ENCODE data around the gene PRKN. TPM values are rescaled to one million over a fixed set of nuclear protein-coding genes. Genes with fewer than 3 reads are reported as not detected.

Gene PRKN
- 3.5 and 6.2 TPM in 2 replicates for total RNA-seq (2011; cell fraction: chromatin; rRNA removed; ENCODE audit: low replicate concordance)
- 2.3 and 3.3 TPM in 2 replicates for total RNA-seq (2011; cell fraction: nucleolus; rRNA removed)
- total RNA-seq (2011; cell fraction: nucleoplasm; rRNA removed): 2.5 and 10.8 TPM in 2 replicates
- total RNA-seq (2014; rRNA removed) (0.05 TPM in 1 of 2 replicates, not detected in the other), total RNA-seq (2014; rRNA removed; fragmentation: Illumina TruSeq; extraction: Trizol) (not detected in 2 replicates), total RNA-seq (2015; rRNA removed; fragmentation: Illumina TruSeq; extraction: Trizol) (0.22 and 1.7 TPM in 2 replicates), total RNA-seq (2021) (0.24 TPM in 1 of 2 replicates, not detected in the other), polyA plus RNA-seq (2011; rRNA removed) (0.89 and 0.96 TPM in 2 replicates), polyA plus RNA-seq (2014; fragmentation: Illumina TruSeq; extraction: Trizol) (0.03 and 0.06 TPM in 2 replicates), polyA plus RNA-seq (2014; fragmentation: Nextera tagmentation; extraction: Ambion mirVana) (under 1 TPM in 1 of 2 experiments, not detected in 1; 0.15 TPM), polyA plus RNA-seq (2014; rRNA removed) (0.05 and 0.08 TPM in 2 replicates), polyA minus RNA-seq (2011; rRNA and poly(A)+ RNA removed) (1.2 and 1.7 TPM in 2 replicates), Bru-seq, nascent RNA (percentile 22 among the genes with signal in this experiment), BruChase-seq, experiment 1, labeled RNA remaining after a 2-hour chase (percentile 24 among the genes with signal in this experiment), BruChase-seq, experiment 2, labeled RNA remaining after a 6-hour chase (percentile 24 among the genes with signal in this experiment)
- 0.07 and 0.34 TPM in 2 replicates for polyA plus RNA-seq (2011; cell fraction: cytosol; rRNA removed)
- polyA plus RNA-seq (2011; cell fraction: nucleus; rRNA removed): 0.33 and 1.1 TPM in 2 replicates
- 0.13 and 0.78 TPM in 2 replicates for polyA plus RNA-seq (2012)
- polyA minus RNA-seq (2011; cell fraction: cytosol; rRNA and poly(A)+ RNA removed): not detected in 2 replicates
- 3.6 and 6.0 TPM in 2 replicates for polyA minus RNA-seq (2011; cell fraction: nucleus; rRNA and poly(A)+ RNA removed)
- long read RNA-seq, experiment 1, partial matches to known transcripts: 0 of 1 reads
- long read RNA-seq, experiment 1, other reads (novel, unspliced or antisense): 1 of 1 reads
- long read RNA-seq, experiment 2: 0 reads
- long read RNA-seq, experiment 3: 0 reads

DNA sequence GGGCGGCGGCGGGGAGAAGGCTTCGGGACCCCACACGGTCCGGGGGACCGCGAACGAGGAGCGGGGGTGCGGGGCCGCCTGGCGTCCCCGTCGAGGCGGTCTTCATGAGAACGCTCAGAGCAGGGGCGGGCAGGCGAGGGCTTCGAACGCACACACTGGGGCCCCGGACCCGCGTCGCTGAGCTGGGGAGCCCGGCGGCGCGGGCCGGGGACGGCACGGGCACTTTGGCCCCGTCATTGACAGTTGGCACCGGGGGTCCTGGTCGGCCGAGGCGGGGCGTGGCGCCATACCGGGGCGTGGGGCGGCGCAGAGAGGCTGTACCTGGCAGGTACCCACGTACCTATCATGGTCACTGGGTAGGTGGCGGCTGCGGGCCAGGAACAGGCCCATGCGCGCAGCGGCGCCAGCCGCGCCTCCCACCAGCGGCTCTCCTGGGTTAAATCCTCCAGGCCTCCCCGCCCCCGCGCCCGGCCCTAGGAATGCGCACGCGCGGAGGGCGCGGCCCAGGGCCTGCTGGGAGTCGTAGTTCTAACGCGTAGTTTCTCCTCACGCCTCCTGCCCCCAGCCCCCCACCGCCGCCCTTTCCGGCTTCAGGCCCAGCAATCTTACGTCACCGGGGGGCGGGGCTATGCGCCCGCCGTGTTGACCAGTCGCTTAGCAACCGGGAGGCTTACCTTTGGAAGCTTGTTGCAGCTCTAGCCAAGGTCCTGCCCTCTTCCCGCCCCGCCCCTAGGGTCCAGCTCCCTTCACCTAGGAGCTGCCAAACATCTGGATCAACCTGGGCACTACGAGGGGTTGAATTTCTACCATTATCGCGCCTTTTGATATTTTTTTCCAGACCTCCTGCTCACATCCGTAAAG lies at the start of gene PRKN, which contains the start of gene PACRG:
Gene PRKN (minus strand): TSS at position 445 of the 861 bp plus-strand sequence.
Gene PACRG (plus strand): TSS at position 653 of the 861 bp plus-strand sequence.
- DNase-seq (ENCODE audit: extremely low read depth in 1 of 4, low spot score in 3 of 4): peak; percentile 98 to 99 (median 99)
- Histone ChIP-seq H3K36me3 (ENCODE audit: control insufficient read depth, insufficient read depth, low read length) (no peaks in the 10 kb centered on the region), H3K9ac (ENCODE audit: insufficient read depth in 1 of 2, low read depth in 2 of 2, low read length in 2 of 2) (peak within 1 kb of the TSS; percentile 73 to 95; a peak in 3 of 4 replicates), H3K4me2 (ENCODE audit: insufficient read depth, low read length) (peak within 1 kb of the TSS; percentile 83), H3K9me3 (replicated peaks; ENCODE audit: control insufficient read depth, insufficient read depth, low read depth, low read length) (no peaks in the 10 kb centered on the region), H3K9me1 (ENCODE audit: control insufficient read depth, insufficient read depth, low read length) (no peaks in the 10 kb centered on the region), H3K79me2 (ENCODE audit: control insufficient read depth, insufficient read depth, low read length) (no peaks in the 10 kb centered on the region), H4K20me1 (replicated peaks; ENCODE audit: control insufficient read depth, insufficient read depth, low read length) (no peaks in the 10 kb centered on the region), H3K4me3 (peak within 1 kb of the TSS; percentile 86), H3K27me3 (ENCODE audit: control insufficient read depth in 2 of 2, insufficient read depth in 2 of 2, low read length in 2 of 2) (no peaks in the 10 kb centered on the region), H3K27ac (ENCODE audit: extremely low read depth, low read depth, low read length) (peak within 1 kb of the TSS; percentile 59; the same call in 2 of the 3 replicates), H3K4me1 (replicated peaks in 1 of 2; ENCODE audit: control insufficient read depth in 2 of 2, insufficient read depth in 2 of 2, low read length in 2 of 2) (peaks cover 0 to 13% of the 10 kb centered on the region in 2 experiments; a peak in 3 of 5 replicates), H2AFZ (ENCODE audit: low read depth, low read length) (peak within 1 kb of the TSS; percentile 93)
- peak; percentile 99 for ATAC-seq
- ChIA-PET CTCF (ENCODE audit: low intra/inter-chr PET ratio) (no interaction called here), POLR2A (interaction anchor here (0.6 to 0.7 kb wide), 3 partner anchors 8 to 1295 kb away, joined by 3 to 5 read pairs (median 3); no protein-coding TSS in a partner anchor)
- in situ Hi-C loops (cut with MboI) (no loop called here), intact Hi-C loops (cut with micrococcal nuclease) (no loop called here)
- 4% methylated on average over 43 of the region's 84 CpGs for WGBS (ENCODE audit: insufficient coverage, low coverage, missing lambda C conversion rate)
- no TSS peak for BruUV-seq (replicated peaks)
- FAIRE-seq: peak; percentile 84
- TF ChIP-seq ZKSCAN1 (IDR thresholded peaks at IDR 0.05; ENCODE audit: low read depth, low read length) (0 out of 2 replicates have a peak, but pooled peaks have one; percentile 34), ELF1 (tag; IDR thresholded peaks at IDR 0.05) (peak; percentile 88), HIVEP1 (CRISPR knock-in tag; IDR thresholded peaks at IDR 0.05) (no peak), FOXA3 (CRISPR knock-in tag; conservative IDR thresholded peaks at IDR 0.05 in 1 of 2, IDR thresholded peaks at IDR 0.05 in 1 of 2) (0 out of 4 replicates have a peak, but pooled peaks of 1 of the 2 experiments have one; percentile 63), CEBPG (CRISPR knock-in tag; IDR thresholded peaks at IDR 0.05) (peak; percentile 83), CEBPG (tag; conservative IDR thresholded peaks at IDR 0.05 in 1 of 2, IDR thresholded peaks at IDR 0.05 in 1 of 2) (peak; percentile 82 to 85), RNF2 (IDR thresholded peaks at IDR 0.05) (peak; percentile 44; the same call in 1 of the 2 replicates), GATAD2A (IDR thresholded peaks at IDR 0.05) (no peak; the same call in 1 of the 2 replicates), DMBX1 (CRISPR knock-in tag; IDR thresholded peaks at IDR 0.05; ENCODE audit: borderline replicate concordance) (no peak)
- TF ChIP-seq, protein P1, sequence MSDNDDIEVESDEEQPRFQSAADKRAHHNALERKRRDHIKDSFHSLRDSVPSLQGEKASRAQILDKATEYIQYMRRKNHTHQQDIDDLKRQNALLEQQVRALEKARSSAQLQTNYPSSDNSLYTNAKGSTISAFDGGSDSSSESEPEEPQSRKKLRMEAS (CRISPR knock-in tag; IDR thresholded peaks at IDR 0.05): peak; percentile 49; the same call in 1 of the 2 replicates
- TF ChIP-seq, protein P2, sequence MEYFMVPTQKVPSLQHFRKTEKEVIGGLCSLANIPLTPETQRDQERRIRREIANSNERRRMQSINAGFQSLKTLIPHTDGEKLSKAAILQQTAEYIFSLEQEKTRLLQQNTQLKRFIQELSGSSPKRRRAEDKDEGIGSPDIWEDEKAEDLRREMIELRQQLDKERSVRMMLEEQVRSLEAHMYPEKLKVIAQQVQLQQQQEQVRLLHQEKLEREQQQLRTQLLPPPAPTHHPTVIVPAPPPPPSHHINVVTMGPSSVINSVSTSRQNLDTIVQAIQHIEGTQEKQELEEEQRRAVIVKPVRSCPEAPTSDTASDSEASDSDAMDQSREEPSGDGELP (CRISPR knock-in tag; IDR thresholded peaks at IDR 0.05; ENCODE audit: borderline replicate concordance): peak; percentile 84; the same call in 1 of the 2 replicates
- TF ChIP-seq, protein P3, sequence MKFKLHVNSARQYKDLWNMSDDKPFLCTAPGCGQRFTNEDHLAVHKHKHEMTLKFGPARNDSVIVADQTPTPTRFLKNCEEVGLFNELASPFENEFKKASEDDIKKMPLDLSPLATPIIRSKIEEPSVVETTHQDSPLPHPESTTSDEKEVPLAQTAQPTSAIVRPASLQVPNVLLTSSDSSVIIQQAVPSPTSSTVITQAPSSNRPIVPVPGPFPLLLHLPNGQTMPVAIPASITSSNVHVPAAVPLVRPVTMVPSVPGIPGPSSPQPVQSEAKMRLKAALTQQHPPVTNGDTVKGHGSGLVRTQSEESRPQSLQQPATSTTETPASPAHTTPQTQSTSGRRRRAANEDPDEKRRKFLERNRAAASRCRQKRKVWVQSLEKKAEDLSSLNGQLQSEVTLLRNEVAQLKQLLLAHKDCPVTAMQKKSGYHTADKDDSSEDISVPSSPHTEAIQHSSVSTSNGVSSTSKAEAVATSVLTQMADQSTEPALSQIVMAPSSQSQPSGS (CRISPR knock-in tag; IDR thresholded peaks at IDR 0.05): peak; percentile 70; the same call in 1 of the 2 replicates
